Neuronal stem cell (in vitro differentiated cells): ENCODE data around the gene PCGF1.

Source experiments
- DNase-seq: peaks from one replicate; pipeline ENCODE4 v3.0.0-alpha.2; 2013; ENCODE audit warnings: low spot score
- H2AFZ ChIP-seq: one replicate; pipeline ENCODE4 v1.6.1; 2013; ENCODE audit warnings: mild to moderate bottlenecking, low read length, inconsistent platforms
- H2AK5ac ChIP-seq: 2 replicates; pipeline ENCODE4 v1.6.1; 2013; ENCODE audit warnings: low read depth, mild to moderate bottlenecking, inconsistent platforms, low read length, moderate library complexity, mixed read lengths
- H2BK120ac ChIP-seq: 2 replicates; pipeline ENCODE4 v1.6.1; 2013; ENCODE audit warnings: low read depth, mild to moderate bottlenecking, inconsistent platforms, low read length, moderate library complexity, mixed read lengths
- H2BK12ac ChIP-seq: one replicate; pipeline ENCODE4 v1.6.1; 2013; ENCODE audit warnings: low read length, inconsistent platforms
- H2BK15ac ChIP-seq: 2 replicates; pipeline ENCODE4 v1.6.1; 2013; ENCODE audit warnings: mild to moderate bottlenecking, low read length, inconsistent platforms, mixed read lengths
- H2BK5ac ChIP-seq: one replicate; pipeline ENCODE4 v1.6.1; 2013; ENCODE audit warnings: inconsistent platforms, mild to moderate bottlenecking, low read length, moderate library complexity
- H3K14ac ChIP-seq: one replicate; pipeline ENCODE4 v1.6.1; 2013; ENCODE audit warnings: low read length, inconsistent platforms
- H3K18ac ChIP-seq: 2 replicates; pipeline ENCODE4 v1.6.1; 2013; ENCODE audit warnings: low read length, inconsistent platforms
- H3K23ac ChIP-seq: 2 replicates; pipeline ENCODE4 v1.6.1; 2013; ENCODE audit warnings: low read depth, mild to moderate bottlenecking, mixed read lengths, low read length, inconsistent platforms; ENCODE audit not compliant: poor library complexity
- H3K27ac ChIP-seq: replicated peaks from 3 replicates; pipeline ENCODE4 v1.5.1; 2013; ENCODE audit warnings: low read length, inconsistent platforms
- H3K27me3 ChIP-seq, 3 experiments: 2 replicates each; pipeline ENCODE4 v1.6.1; 2013; ENCODE audit warnings: low read length in 3 of 3, mild to moderate bottlenecking in 2 of 3, inconsistent platforms in 1 of 3, low read depth in 1 of 3, mixed read lengths in 1 of 3, moderate library complexity in 1 of 3; ENCODE audit not compliant: control insufficient read depth in 3 of 3, insufficient read depth in 3 of 3
- H3K36me3 ChIP-seq, 2 donors: replicated peaks in 1 of 2; 2 replicates each; pipeline ENCODE4 v1.6.1; 2013; ENCODE audit warnings: low read length in 2 of 2; ENCODE audit not compliant: control insufficient read depth in 2 of 2, insufficient read depth in 2 of 2
- H3K4ac ChIP-seq: 2 replicates; pipeline ENCODE4 v1.6.1; 2013; ENCODE audit warnings: inconsistent platforms, mild to moderate bottlenecking, low read length, moderate library complexity
- H3K4me1 ChIP-seq, 2 donors: 1 replicate in 1 of 2; 2 replicates in 1 of 2; pipeline ENCODE4 v1.6.1; 2013; ENCODE audit warnings: low read length in 2 of 2, low read depth in 1 of 2; ENCODE audit not compliant: control insufficient read depth in 2 of 2, insufficient read depth in 1 of 2
- H3K4me2 ChIP-seq: one replicate; pipeline ENCODE4 v1.6.1; 2013; ENCODE audit warnings: mild to moderate bottlenecking, low read length, inconsistent platforms; ENCODE audit not compliant: insufficient read depth, poor library complexity, severe bottlenecking
- H3K4me3 ChIP-seq, 2 donors: 2 replicates each; pipeline ENCODE4 v1.5.1; 2013; ENCODE audit warnings: low read length in 2 of 2, mild to moderate bottlenecking in 2 of 2, inconsistent platforms in 1 of 2, moderate library complexity in 1 of 2
- H3K79me1 ChIP-seq: one replicate; pipeline ENCODE4 v1.6.1; 2013; ENCODE audit warnings: low read depth, mild to moderate bottlenecking, inconsistent platforms, low read length, moderate library complexity
- H3K9ac ChIP-seq: one replicate; pipeline ENCODE4 v1.6.1; 2013; ENCODE audit warnings: mild to moderate bottlenecking, low read depth, low read length, inconsistent platforms; ENCODE audit not compliant: poor library complexity
- H3K9me3 ChIP-seq, 2 donors: replicated peaks in 1 of 2; 2 replicates each; pipeline versions ENCODE3 to v1.6.1; 2013; ENCODE audit warnings: low read length in 2 of 2, mild to moderate bottlenecking in 2 of 2, inconsistent platforms in 1 of 2, low read depth in 1 of 2, mixed read lengths in 1 of 2, moderate library complexity in 1 of 2; ENCODE audit not compliant: control insufficient read depth in 2 of 2, insufficient read depth in 1 of 2
- H4K8ac ChIP-seq: one replicate; pipeline ENCODE4 v1.6.1; 2013; ENCODE audit warnings: low read depth, mild to moderate bottlenecking, inconsistent platforms, low read length, moderate library complexity
- H4K91ac ChIP-seq: one replicate; pipeline ENCODE4 v1.6.1; 2013; ENCODE audit warnings: low read length, low read depth, mild to moderate bottlenecking, inconsistent platforms; ENCODE audit not compliant: poor library complexity
- WGBS, 2 donors: extraction: QIAGEN DNeasy Blood & Tissue Kit; methylation state at CpG; one replicate each; pipeline ENCODE4 v1.1.7; 2013; ENCODE audit warnings: missing lambda C conversion rate in 2 of 2, mixed read lengths in 1 of 2; ENCODE audit not compliant: insufficient read length in 2 of 2, insufficient replicate concordance in 1 of 2; ENCODE audit errors: extremely low coverage in 2 of 2; 5-methylcytosine and 5-hydroxymethylcytosine counted together

Gene PCGF1

GRCh38 chr2:74548900-74549826 lies 41.7 kb upstream of the PCGF1 start:
- H2AK5ac ChIP-seq: no peak overlapping the region
- H2BK12ac ChIP-seq: peak overlapping the region; percentile 7
- peaks cover 11 to 33% of the 10 kb centered on the region in 2 donors for H3K36me3 ChIP-seq
- peaks cover 4 to 21% of the 10 kb centered on the region in 2 donors for H3K4me1 ChIP-seq
- no peak overlapping the region for H2BK120ac ChIP-seq
- no CpG with 5 or more reads among the region's 85 CpGs for WGBS, 2 donors
- peak overlapping the region; percentile 88 for H3K18ac ChIP-seq
- peaks cover 0 to 41% (median 0%) of the 10 kb centered on the region in 3 experiments for H3K27me3 ChIP-seq
- peak overlapping the region; percentile 44 for H2BK15ac ChIP-seq
- no peaks in the 10 kb centered on the region for H3K9me3 ChIP-seq
- H3K4me3 ChIP-seq: peak overlapping the region in 1 of 2 donors; percentile 77
- peaks cover 4% of the 10 kb centered on the region for H3K79me1 ChIP-seq
- no peak overlapping the region for H4K8ac ChIP-seq
- H2BK5ac ChIP-seq: no peak overlapping the region
- H2AFZ ChIP-seq: no peak overlapping the region
- peak overlapping the region; percentile 50 for H3K14ac ChIP-seq
- peak overlapping the region; percentile 57 for H4K91ac ChIP-seq
- peak overlapping the region; percentile 84 for H3K4me2 ChIP-seq
- H3K23ac ChIP-seq: peak overlapping the region; percentile 6
- peak overlapping the region; percentile 26 for H3K4ac ChIP-seq
- DNase-seq: peak; percentile 49
- peak overlapping the region; percentile 74 for H3K9ac ChIP-seq
- no peak overlapping the region for H3K27ac ChIP-seq

- H3K27me3 ChIP-seq: peaks cover 0 to 41% (median 0%) of the 10 kb centered on the region in 3 experiments
- H3K79me1 ChIP-seq: peaks cover 4% of the 10 kb centered on the region
- H3K9me3 ChIP-seq: no peaks in the 10 kb centered on the region
- WGBS, 2 donors: no CpG with 5 or more reads among the region's 26 CpGs
- H3K4me2 ChIP-seq: peak overlapping the region; percentile 84
- H2BK120ac ChIP-seq: no peak overlapping the region
- no peak overlapping the region for H3K27ac ChIP-seq
- H2BK15ac ChIP-seq: no peak overlapping the region
- no peak overlapping the region for H3K14ac ChIP-seq
- no peak overlapping the region for H3K4ac ChIP-seq
- no peak overlapping the region for H3K23ac ChIP-seq
- no peak overlapping the region for H2BK5ac ChIP-seq
- H3K18ac ChIP-seq: no peak overlapping the region
- no peak overlapping the region for H3K9ac ChIP-seq
- peaks cover 11 to 33% of the 10 kb centered on the region in 2 donors for H3K36me3 ChIP-seq
- no peak overlapping the region for H2AK5ac ChIP-seq
- H2AFZ ChIP-seq: no peak overlapping the region
- H4K91ac ChIP-seq: no peak overlapping the region
- peaks cover 4 to 21% of the 10 kb centered on the region in 2 donors for H3K4me1 ChIP-seq
- H4K8ac ChIP-seq: no peak overlapping the region
- peak overlapping the region in 1 of 2 donors; percentile 77 for H3K4me3 ChIP-seq
- DNase-seq: no peak
- H2BK12ac ChIP-seq: no peak overlapping the region
Observed at GRCh38 chr2:74548285-74548899, 40.9 kb upstream of the PCGF1 start.

GRCh38 chr2:74546004-74546403 lies 38.5 kb upstream of the PCGF1 start:
- H3K4ac ChIP-seq: no peak overlapping the region
- H3K18ac ChIP-seq: no peak overlapping the region
- no peak overlapping the region for H3K9ac ChIP-seq
- H3K27me3 ChIP-seq: peaks cover 0 to 32% (median 0%) of the 10 kb centered on the region in 3 experiments
- no peak for DNase-seq
- H3K27ac ChIP-seq: no peak overlapping the region
- no CpG with 5 or more reads among the region's 3 CpGs for WGBS, 2 donors
- H3K14ac ChIP-seq: no peak overlapping the region
- no peak overlapping the region for H3K4me3 ChIP-seq
- no peak overlapping the region for H2BK12ac ChIP-seq
- H2AK5ac ChIP-seq: no peak overlapping the region
- peaks cover 4 to 24% of the 10 kb centered on the region in 2 donors for H3K36me3 ChIP-seq
- no peaks in the 10 kb centered on the region for H3K79me1 ChIP-seq
- no peak overlapping the region for H2BK5ac ChIP-seq
- H3K23ac ChIP-seq: no peak overlapping the region
- H3K9me3 ChIP-seq: no peaks in the 10 kb centered on the region
- H4K8ac ChIP-seq: no peak overlapping the region
- H3K4me1 ChIP-seq: peaks cover 0 to 12% of the 10 kb centered on the region in 2 donors
- H2BK15ac ChIP-seq: no peak overlapping the region
- no peak overlapping the region for H2AFZ ChIP-seq
- no peak overlapping the region for H4K91ac ChIP-seq
- no peak overlapping the region for H2BK120ac ChIP-seq
- H3K4me2 ChIP-seq: no peak overlapping the region

GRCh38 chr2:74544634-74545033 lies 37.1 kb upstream of the PCGF1 start:
- H3K27me3 ChIP-seq: peaks cover 0 to 20% (median 0%) of the 10 kb centered on the region in 3 experiments
- H3K4me3 ChIP-seq: no peak overlapping the region
- no peak overlapping the region for H3K18ac ChIP-seq
- peaks cover 0 to 8% of the 10 kb centered on the region in 2 donors for H3K4me1 ChIP-seq
- H2BK120ac ChIP-seq: no peak overlapping the region
- no peak overlapping the region for H2BK12ac ChIP-seq
- no peak overlapping the region for H2BK5ac ChIP-seq
- H4K8ac ChIP-seq: no peak overlapping the region
- no peak overlapping the region for H2AFZ ChIP-seq
- H2AK5ac ChIP-seq: no peak overlapping the region
- no peaks in the 10 kb centered on the region for H3K9me3 ChIP-seq
- H3K27ac ChIP-seq: no peak overlapping the region
- H2BK15ac ChIP-seq: no peak overlapping the region
- no peak overlapping the region for H3K9ac ChIP-seq
- no peak overlapping the region for H3K4ac ChIP-seq
- DNase-seq: no peak
- no peak overlapping the region for H4K91ac ChIP-seq
- H3K36me3 ChIP-seq: peaks cover 0 to 18% of the 10 kb centered on the region in 2 donors
- H3K4me2 ChIP-seq: no peak overlapping the region
- H3K23ac ChIP-seq: no peak overlapping the region
- WGBS, 2 donors: no CpG with 5 or more reads among the region's 3 CpGs
- H3K14ac ChIP-seq: no peak overlapping the region
- no peaks in the 10 kb centered on the region for H3K79me1 ChIP-seq
